HG03469 (cell line): ENCODE measurements around the gene MGAM2.

ENCODE experiments used
- ATAC-seq: cut with Tn5 transposase; IDR thresholded peaks from one replicate; pipeline ENCODE4 v1.9.1; 2021; ENCODE audit warnings: mild to moderate bottlenecking, moderate library complexity, moderate number of reproducible peaks; ENCODE audit not compliant: unreplicated experiment

MGAM2 gene

DNA sequence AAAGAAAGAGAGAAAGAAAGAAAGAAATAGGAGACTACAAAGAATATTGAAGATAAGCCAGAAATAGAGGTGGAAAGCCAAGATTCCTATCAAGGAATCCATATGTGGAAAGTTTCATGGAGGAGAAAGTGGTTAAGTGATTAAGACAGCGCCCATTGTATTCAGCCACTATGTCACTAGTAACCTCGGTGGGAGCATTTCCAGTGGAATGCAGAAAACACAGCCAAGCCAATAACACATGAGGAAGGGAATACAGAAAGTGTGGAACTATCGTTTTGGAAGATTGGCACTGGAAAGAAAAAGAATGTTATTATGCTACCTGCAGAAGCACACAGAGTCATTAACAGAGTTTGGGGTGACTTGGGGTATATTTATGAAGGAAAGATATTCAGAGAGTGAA, 2.7 kb downstream of the MGAM2 start:
- ATAC-seq: no peak

DNA sequence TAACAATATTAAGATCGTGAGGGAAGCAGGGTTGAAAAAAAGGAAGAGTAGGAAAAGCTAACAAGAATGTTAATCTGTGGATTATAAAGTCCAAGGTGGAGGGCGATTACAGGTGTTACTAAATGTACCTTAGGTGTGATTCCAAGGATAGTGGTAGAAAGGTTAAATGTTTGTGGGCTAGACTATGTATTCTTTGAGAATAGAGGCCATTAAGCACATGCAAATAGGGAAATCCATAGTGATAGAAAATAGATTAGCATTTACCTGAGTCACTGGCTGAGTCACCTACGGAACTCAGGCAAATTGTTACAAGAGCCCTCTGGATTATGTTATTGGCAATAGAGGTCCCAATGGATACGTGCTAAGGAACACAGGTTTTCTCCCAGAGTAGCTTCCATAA, 9.0 kb downstream of the MGAM2 start:
- ATAC-seq: no peak

DNA sequence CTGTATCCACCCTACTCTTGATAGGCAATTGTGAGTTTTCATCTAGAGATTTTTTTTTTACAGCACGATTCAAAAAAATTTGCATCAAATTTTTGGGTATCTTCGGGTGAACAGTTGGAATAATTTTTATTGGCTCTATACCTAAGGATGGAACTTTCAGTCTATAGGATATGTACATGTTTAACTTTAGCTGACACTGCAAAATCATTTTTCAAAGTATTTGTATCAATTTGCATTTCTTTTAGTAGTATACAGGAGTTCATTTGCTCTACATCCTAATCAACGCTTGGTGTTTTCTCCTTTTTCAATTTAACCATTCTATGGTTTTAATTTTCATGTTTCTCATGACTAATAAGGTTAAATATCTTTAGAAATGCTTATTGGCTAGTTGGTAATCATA, 11.7 kb downstream of the MGAM2 start:
- no peak for ATAC-seq

DNA sequence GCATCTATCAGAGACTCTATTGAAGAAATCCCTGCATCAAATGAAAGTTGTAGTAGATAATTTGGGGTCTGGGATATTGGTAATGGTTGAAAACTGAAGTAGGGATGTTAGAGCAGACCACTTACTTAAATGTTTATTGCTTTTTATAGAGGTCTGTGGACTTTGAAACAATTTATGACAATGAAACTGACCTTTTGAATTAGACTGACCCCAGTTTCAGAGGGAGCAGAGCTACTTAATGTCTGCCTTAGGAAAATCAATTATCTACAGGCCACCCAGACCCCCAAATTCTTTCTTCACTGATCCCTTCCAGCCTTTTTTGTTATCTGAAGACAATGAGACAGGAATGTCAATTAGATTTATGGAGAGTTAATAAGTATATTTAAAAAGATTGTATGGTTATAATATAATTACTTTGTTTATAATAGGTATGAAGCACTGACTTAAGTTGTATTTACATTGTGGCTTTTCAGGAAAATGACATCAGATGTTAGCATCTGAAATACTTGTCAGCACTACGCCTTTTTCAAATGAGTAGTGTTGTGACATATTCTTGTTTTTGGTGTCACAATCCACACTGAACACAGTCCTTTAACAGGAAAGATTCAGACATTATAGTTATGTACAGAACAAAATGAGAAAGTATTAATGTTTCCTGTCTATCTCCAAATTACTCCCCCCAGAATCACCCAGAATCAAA, 13.9 kb downstream of the MGAM2 start:
- ATAC-seq: no peak

DNA sequence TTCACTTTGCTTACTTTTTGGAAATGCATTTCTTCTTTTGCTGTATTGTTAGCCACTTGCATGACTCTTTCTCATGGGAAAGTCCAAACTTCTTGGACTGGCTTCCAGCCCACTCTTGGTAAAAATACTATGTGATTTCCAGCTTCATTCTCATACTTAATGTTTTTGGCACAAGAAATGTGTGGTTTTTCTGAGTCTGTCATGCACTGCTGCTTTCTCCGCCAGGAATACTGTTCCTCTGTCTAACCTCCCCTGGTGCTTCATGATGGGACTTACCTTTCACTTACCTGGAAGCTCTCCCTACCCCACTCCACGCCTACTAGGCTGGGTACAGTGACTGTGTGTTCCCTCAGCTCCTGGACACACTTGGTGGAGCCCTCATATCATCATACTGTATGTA, 18.7 kb downstream of the MGAM2 start:
- no peak for ATAC-seq

DNA sequence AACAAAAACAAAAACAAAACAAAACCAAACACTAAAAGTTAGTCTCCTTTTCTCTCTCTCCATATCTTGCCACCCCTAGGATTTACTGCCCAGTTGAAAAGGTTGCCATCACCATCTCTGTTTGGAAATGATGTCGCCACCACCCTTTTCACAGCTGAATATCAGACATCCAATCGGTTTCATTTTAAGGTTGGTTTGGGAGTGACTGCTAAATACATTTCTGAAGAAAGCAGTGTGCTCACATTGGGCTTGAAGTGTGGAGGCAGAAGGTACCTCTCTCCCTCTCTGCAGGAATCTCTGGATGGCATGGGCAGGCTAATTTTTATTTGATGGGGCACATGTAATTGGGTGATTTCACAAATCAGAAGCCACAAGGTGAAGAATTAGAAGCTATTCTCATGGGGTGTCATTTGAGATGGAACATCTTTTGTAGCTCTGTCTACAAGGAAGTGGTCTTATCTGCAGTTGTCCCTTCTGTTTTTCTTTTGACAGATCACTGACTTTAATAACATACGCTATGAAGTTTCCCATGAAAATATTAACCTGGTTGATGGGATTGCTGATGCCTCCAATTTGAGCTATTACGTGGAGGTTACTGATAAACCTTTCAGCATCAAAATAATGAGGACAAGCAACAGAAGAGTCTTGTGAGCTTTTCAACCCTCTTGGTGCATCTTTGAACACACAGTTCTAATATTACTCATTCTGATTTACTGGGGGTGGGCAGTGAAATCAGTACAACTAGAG, 20.1 kb downstream of the MGAM2 start:
- ATAC-seq: no peak

DNA sequence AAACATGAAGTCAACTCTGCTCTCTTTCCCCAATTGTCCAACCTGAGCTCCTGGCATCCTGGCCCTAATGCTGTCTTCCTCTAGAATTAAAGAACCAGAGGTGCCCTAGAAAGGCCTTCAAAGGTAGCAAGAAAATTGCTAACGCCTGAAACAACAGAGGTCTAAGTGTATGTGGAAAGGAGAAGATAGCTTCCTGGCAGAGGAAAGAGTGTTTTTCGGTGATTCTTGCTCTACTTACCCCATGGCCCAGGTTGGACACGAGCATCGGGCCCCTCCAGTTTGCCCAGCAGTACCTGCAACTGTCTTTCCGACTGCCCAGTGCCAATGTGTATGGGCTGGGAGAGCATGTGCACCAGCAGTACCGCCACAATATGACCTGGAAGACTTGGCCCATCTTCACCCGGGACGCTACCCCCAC, 22.2 kb downstream of the MGAM2 start:
- ATAC-seq: no peak

DNA sequence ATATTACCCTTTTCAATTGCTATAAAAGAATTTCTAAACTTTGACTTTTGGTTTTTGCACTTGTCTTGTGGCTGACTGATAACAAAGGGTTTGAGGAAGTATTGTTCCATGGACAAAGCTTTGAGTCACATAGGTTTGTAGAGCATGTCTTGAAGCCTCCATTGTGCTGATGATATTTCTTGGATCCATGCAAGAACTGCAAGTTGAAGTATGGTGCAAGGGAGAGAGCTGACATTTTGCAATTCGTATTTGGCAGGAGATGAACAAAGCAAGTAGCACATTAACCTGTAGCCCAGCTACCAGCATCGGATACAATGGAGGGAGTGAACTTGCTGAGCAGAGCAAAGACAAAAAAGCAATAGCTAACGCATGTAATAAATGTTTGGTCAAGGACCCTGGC, 23.4 kb downstream of the MGAM2 start:
- ATAC-seq: no peak

DNA sequence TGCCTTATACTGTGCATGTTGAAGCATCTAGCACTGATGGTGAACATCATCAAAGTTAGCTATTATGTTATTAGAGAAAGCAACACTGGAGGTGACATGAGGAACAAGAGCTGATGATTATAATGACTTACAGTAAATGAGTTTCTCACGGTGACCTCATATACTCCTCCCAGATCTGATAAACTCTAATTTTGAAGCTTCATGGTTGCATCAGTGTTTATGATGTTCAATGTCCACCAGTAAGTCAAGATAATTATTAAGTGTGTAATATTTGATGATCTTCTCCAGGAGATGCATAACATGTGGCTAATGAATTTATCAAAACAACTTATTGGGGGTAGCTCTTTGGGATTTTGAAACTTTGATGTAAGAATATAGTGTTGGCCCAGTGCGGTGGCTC, 27.5 kb downstream of the MGAM2 start:
- ATAC-seq: no peak

DNA sequence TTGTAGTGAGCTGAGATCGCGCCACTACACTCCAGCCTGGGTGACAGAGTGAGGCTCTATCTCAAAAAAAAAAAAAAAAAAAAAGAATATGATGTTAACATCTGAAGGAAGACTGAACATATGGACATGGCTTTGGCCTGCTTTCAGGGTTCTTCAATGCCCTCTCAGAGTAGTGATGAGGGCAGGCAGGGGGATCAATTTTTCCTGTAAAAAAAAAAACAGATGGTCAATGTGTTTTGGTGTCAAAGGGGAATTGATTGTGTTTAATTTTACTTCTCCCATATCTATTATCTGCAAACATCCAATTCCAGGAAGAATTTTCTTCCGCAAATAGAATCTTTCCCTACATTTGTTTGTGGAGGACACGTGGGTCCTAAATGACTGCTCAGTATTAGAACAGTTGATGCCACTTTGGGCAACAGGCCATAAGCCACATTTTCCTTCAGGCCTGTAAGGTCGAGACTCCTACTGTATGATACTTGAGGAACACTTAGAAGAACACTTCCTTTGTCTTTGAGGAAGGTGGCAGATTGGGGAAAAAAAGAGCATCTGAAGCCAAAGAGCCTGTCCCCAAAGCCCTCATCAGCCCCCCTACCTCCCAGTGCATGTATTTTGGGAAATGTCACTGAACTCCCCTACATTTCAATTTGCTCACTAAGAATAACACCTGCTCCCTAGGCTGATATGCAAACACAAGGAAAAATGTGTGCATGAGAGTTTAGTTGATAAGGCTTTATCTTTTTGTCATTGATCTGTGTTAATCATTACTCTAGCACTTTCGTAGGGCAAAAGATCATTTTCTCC, 28.3 kb downstream of the MGAM2 start:
- no peak for ATAC-seq

DNA sequence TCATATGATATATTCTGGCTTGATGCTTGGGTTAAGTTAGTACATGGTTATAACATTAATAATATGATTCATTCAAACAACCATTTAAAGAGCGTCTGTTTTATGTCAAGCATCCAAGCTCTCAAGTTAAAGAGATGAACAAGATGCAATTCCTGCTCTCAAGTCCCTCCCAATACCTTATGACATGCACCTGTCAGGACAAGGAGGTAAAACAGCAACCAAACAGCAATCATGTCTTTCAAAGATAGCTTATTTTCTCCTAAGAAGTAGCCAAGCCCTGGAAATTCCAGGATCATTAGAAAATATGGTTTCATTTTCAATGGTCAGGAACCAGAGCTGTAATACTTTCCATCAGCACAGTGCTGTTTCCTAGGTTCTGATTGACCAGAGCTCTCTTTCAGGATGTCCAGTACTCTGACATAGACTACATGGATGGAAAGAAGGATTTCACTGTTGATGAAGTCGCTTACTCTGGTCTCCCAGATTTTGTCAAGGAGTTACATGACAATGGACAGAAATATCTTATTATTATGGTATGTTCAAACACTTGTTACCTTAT, 29.0 kb downstream of the MGAM2 start:
- no peak for ATAC-seq

DNA sequence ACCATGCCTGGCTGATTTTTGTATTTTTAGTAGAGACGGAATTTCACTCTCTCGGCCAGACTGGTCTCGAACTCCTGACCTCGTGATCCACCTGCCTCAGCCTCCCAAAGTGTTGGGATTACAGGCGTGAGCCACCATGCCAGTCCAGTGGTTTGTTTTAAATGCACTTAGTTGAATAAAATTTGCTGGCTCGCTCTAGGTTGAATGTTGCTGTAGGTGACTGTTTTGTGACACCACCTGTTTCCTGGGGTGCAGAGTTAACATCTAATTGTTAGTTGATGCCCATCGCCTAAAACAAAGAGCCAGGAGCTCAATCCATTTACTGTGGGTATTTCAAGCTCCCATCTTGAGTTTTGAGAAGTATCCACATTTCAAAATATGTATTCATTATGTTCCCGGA, 31.2 kb downstream of the MGAM2 start:
- ATAC-seq: no peak

DNA sequence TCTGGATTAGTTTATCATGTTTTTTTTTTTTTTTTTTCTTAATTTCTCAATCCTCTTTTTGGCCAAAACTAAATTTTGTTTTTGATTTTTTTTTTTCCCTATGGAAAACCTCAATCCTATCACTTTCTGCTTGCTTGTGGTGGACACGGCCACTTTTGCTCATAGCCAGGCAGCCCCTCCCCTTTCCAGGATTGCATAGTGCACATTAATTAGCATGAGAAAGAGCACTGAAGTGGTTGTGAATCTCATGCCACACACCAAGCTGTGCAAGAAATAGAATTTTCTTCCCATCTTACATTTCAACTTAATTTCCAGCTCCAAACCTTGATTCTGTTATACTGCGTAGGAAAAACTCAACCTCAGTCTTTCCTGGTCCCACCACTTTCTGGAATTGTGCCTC, 34.6 kb downstream of the MGAM2 start:
- ATAC-seq: no peak

DNA sequence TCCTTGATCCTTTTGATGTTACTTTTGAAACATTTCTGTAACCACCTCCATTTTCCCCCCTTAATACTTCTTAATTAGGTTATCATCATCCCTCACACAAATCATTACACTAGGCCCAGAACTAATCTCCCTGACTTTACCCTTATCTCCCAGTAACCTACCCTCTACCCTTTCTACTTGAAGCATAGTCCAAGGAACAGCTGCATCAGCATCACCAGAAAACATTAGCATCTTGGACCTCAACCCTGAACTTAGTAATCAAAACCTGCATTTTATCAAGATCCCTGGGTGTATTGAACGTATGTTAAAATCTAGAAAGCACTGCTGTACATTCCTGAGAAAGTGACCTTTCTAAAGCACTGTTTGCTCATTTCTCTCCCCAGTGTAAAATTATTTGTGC, 38.8 kb downstream of the MGAM2 start:
- ATAC-seq: no peak

DNA sequence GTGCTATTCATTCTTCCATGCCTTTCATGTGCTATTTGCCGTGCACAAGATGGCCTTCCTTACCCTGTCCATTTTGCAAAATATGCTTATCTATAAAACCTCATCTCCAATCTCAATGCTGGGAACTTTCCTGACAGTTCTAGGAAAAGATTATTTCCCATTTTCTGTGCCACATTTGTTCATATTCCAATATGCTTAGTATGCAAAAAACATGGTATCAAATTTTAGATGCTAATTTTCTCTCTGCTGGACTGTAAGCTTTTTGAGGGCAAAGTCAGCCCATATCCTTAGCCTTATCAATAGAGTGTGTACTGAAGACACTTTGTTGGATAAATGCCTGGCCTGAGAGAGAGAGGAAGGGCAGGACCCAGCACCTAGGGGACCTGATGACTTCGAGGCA, 39.4 kb downstream of the MGAM2 start:
- no peak for ATAC-seq

DNA sequence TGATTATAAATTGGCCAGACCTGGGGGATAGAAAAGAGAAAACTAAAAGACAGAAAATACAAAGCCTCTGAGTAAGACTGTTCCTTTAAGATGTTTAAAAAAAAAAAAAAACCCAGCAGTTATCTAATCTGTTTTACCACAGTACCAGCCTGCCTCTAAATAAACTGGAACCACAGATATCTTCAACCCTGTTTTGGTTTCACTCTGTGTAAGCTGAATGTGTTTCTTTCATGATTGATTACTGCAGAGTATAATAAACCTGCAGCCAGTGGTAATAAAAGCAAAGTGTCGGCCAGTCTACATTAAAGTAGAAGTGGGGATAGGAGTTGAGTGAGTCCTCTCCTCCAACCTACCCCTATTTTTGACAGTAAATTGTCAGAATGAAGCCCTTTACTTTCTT, 40.6 kb downstream of the MGAM2 start:
- no peak for ATAC-seq

DNA sequence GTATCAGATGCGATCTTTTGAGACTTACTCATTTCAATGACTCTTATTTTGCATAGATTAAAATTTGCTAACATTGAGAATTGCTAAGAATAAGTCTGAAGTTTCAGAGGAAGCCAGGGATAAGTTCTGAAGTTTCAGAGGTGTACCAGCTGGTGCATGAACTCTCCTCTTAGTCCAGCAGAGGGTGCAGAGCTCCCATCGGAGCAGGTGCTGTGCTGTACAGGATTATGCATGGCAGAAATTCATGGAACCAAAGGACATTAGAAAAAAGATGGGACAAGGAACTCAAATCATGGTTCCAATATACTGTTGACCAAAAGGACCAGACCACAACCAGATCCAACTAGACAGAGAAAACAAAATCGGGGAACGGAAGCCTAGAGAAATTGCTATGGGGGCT, 41.9 kb downstream of the MGAM2 start:
- peak; percentile 51 for ATAC-seq

DNA sequence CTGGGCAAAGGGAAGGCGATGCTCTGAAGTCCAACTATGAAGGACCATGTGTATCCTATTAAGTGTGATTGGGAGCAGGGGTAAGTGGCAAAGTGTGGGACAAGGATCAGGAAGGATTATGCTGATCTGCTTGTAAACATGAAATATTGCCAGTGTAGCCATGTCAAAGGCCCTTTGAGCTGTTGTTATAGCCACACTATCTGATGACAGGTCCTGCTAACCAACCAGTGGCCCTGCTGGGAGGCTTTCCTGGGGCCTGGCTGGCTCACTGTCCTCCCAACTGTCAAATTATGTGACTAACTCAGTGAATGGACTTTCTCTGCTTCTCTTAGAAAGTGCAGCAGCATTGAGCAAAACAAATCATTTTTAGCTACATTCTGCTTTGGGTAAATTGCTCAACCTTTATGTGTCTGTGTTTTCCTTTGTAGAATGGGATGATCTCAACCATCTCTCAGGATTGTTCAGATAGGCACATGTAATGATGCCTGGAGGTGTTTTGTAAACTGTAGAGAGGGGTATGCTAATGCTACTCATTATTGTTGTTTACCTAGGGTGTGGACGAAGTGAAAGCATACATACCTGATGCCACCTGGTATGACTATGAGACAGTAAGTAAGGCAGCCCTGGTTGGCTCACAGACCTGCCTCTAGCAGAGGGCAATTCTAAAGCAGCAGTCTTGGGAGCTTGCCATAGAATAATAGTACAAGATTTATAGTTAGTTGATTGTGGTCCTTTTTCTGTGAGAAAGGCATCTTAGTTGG, 47.4 kb downstream of the MGAM2 start:
- ATAC-seq: no peak

DNA sequence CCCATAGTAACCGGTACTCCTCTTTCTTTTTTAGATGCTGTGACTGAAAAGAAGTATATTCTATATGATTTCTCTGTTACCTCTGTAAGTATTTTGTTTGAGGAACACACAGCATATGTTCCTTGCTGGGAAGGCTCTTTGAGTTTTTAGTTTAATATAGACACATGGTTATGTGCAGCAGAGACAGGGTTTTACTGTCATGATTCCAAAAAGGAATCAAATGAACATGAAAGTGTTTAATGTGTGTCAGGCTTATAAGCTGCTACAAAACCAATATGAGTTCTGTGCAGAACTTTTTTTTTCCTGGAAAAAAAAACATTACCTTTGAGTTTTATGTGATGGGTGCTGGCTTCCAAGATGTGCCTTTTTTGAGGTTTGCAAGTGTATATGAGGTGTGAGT, 50.4 kb downstream of the MGAM2 start:
- ATAC-seq: no peak

DNA sequence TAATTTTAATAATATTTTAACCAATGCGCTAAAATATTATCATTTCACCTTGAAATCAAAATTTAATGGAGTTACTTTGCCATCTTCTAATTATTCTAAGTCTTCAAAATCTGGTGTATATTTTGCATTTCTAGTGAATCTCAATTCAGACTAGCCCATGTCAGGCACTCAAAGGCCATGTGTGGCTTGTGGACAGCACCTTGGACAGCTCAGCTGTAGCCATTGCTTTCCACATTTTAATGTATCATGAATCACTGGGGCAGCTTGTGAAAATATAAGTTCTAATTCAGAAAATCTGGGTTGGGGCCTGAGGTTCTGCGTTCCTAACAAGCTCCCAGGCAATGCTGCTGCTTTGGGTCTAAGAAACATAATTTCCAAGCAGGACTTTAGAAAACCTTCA, 57.2 kb downstream of the MGAM2 start:
- ATAC-seq: no peak

DNA sequence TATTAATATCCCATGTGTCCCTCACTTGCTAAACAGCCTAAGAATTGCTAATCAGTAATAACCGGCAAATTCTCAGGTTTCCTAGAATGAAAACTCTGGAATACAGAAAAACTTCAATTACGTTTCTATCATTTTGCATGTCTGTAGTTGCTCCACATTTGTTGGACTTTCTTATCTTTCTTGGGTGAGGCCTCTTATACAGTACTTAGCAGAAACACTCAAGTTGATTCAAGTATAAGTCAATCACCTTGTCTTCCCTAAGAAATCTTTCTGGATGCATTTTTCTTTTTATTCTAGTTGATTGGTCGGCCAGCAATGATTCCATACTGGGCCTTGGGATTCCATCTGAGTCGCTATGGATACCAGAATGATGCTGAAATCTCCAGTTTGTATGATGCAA, 61.4 kb downstream of the MGAM2 start:
- no peak for ATAC-seq
